Measurements from ENCODE around the gene GABBR1. TPM values are rescaled to one million over a fixed set of nuclear protein-coding genes. Genes with fewer than 3 reads are reported as not detected.

Gene GABBR1
- total and polyA plus RNA-seq, 2 donors from 2014 or later: 12.7 to 46.7 TPM

- Histone ChIP-seq H3K36me3 (ENCODE audit: control insufficient read depth in 2 of 3, insufficient read depth in 3 of 3, low read length in 3 of 3) (no peaks in the 10 kb centered on the region), H3K4me3 (ENCODE audit: low read length in 3 of 3) (no peak overlapping the region), H3K4me1 (ENCODE audit: control insufficient read depth in 2 of 3, insufficient read depth in 2 of 3, low read depth in 1 of 3, low read length in 3 of 3) (peaks cover 0 to 9% (median 4%) of the 10 kb centered on the region in 3 donors), H3K9me3 (ENCODE audit: control insufficient read depth in 2 of 3, insufficient read depth in 1 of 3, low read length in 3 of 3) (no peaks in the 10 kb centered on the region), H3K9ac (ENCODE audit: low read length in 3 of 3) (no peak overlapping the region), H3K27me3 (ENCODE audit: control insufficient read depth, insufficient read depth, low read length) (no peaks in the 10 kb centered on the region), H3K27ac (ENCODE audit: low read depth in 2 of 2, low read length in 2 of 2) (no peak overlapping the region)
- peak; percentile 40 for TF ChIP-seq CTCF (IDR thresholded peaks at IDR 0.05; ENCODE audit: borderline replicate concordance, extremely low read depth, insufficient read depth)
- DNase-seq: peak in 1 of 5 donors; percentile 50
- FAIRE-seq: no peak
- intact Hi-C loops (cut with DNase I): no loop called here
Measured at GRCh38 chr6:29647927-29648642, 15.1 kb upstream of the GABBR1 start.

- Histone ChIP-seq H3K4me3 (ENCODE audit: low read length in 3 of 3) (no peak overlapping the region), H3K36me3 (ENCODE audit: control insufficient read depth in 2 of 3, insufficient read depth in 3 of 3, low read length in 3 of 3) (no peaks in the 10 kb centered on the region), H3K9ac (ENCODE audit: low read length in 3 of 3) (no peak overlapping the region), H3K9me3 (ENCODE audit: control insufficient read depth in 2 of 3, insufficient read depth in 1 of 3, low read length in 3 of 3) (no peaks in the 10 kb centered on the region), H3K27me3 (ENCODE audit: control insufficient read depth, insufficient read depth, low read length) (no peaks in the 10 kb centered on the region), H3K27ac (ENCODE audit: low read depth in 2 of 2, low read length in 2 of 2) (no peak overlapping the region), H3K4me1 (ENCODE audit: control insufficient read depth in 2 of 3, insufficient read depth in 2 of 3, low read depth in 1 of 3, low read length in 3 of 3) (no peaks in the 10 kb centered on the region)
- FAIRE-seq: no peak
- no peak for TF ChIP-seq CTCF (IDR thresholded peaks at IDR 0.05; ENCODE audit: borderline replicate concordance, extremely low read depth, insufficient read depth)
- no peak for DNase-seq
- intact Hi-C loops (cut with DNase I): no loop called here
Measured at GRCh38 chr6:29641430-29642148, 8.6 kb upstream of the GABBR1 start.

GRCh38 chr6:29637247-29637646 lies 4.3 kb upstream of the GABBR1 start:
- intact Hi-C loops (cut with DNase I): no loop called here
- Histone ChIP-seq H3K4me1 (ENCODE audit: control insufficient read depth in 2 of 3, insufficient read depth in 2 of 3, low read depth in 1 of 3, low read length in 3 of 3) (no peaks in the 10 kb centered on the region), H3K27ac (ENCODE audit: low read depth in 2 of 2, low read length in 2 of 2) (no peak overlapping the region), H3K9ac (ENCODE audit: low read length in 3 of 3) (no peak overlapping the region), H3K9me3 (ENCODE audit: control insufficient read depth in 2 of 3, insufficient read depth in 1 of 3, low read length in 3 of 3) (no peaks in the 10 kb centered on the region), H3K36me3 (ENCODE audit: control insufficient read depth in 2 of 3, insufficient read depth in 3 of 3, low read length in 3 of 3) (no peaks in the 10 kb centered on the region), H3K27me3 (ENCODE audit: control insufficient read depth, insufficient read depth, low read length) (no peaks in the 10 kb centered on the region), H3K4me3 (ENCODE audit: low read length in 3 of 3) (no peak overlapping the region)
- no peak for TF ChIP-seq CTCF (IDR thresholded peaks at IDR 0.05; ENCODE audit: borderline replicate concordance, extremely low read depth, insufficient read depth)
- DNase-seq (no peak), FAIRE-seq (no peak)

Measured in kidney (tissue), 14 donors.